ENCODE results near the gene ORC6.

The ORC6 gene

GRCh38 chr16:46690281-46691178, 1.1 kb downstream of the ORC6 start:
- H3K27me3 ChIP-seq (ENCODE audit: insufficient read depth, low read length, poor library complexity) = no peaks in the 10 kb centered on the region
- peak overlapping the region; percentile 93 for H3K9ac ChIP-seq (ENCODE audit: low read depth, low read length)
- peaks cover 73% of the 10 kb centered on the region for H3K79me2 ChIP-seq (ENCODE audit: insufficient read depth, low read length)
- H2AFZ ChIP-seq (ENCODE audit: low read depth, low read length) = peak overlapping the region; percentile 79
- peaks cover 43% of the 10 kb centered on the region for H3K4me1 ChIP-seq (ENCODE audit: insufficient read depth, low read length)
- peaks cover 49% of the 10 kb centered on the region for H4K20me1 ChIP-seq (ENCODE audit: insufficient read depth, low read length)
- ATAC-seq (ENCODE audit: insufficient read depth, low read depth) (no peak), DNase-seq (no peak)
- H3K27ac ChIP-seq (ENCODE audit: low read length) = peak overlapping the region; percentile 84
- peak overlapping the region; percentile 60 to 98 for H3K4me3 ChIP-seq (ENCODE audit: low read depth in 1 of 2, low read length in 2 of 2)
- no peak for TF ChIP-seq EZH2 (IDR thresholded peaks at IDR 0.05; ENCODE audit: borderline replicate concordance, low read depth, low read length, severe bottlenecking)
- TF ChIP-seq, protein P1, sequence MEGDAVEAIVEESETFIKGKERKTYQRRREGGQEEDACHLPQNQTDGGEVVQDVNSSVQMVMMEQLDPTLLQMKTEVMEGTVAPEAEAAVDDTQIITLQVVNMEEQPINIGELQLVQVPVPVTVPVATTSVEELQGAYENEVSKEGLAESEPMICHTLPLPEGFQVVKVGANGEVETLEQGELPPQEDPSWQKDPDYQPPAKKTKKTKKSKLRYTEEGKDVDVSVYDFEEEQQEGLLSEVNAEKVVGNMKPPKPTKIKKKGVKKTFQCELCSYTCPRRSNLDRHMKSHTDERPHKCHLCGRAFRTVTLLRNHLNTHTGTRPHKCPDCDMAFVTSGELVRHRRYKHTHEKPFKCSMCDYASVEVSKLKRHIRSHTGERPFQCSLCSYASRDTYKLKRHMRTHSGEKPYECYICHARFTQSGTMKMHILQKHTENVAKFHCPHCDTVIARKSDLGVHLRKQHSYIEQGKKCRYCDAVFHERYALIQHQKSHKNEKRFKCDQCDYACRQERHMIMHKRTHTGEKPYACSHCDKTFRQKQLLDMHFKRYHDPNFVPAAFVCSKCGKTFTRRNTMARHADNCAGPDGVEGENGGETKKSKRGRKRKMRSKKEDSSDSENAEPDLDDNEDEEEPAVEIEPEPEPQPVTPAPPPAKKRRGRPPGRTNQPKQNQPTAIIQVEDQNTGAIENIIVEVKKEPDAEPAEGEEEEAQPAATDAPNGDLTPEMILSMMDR (IDR thresholded peaks at IDR 0.05; ENCODE audit: borderline replicate concordance, extremely low read depth, low read length, poor library complexity, severe bottlenecking) = no peak
- peaks cover 46% of the 10 kb centered on the region for H3K36me3 ChIP-seq (ENCODE audit: insufficient read depth, low read length)
- H3K4me2 ChIP-seq (ENCODE audit: insufficient read depth, low read length) = peak overlapping the region; percentile 89
- H3K9me3 ChIP-seq (ENCODE audit: insufficient read depth, low read length, severe bottlenecking) = no peaks in the 10 kb centered on the region

DNA sequence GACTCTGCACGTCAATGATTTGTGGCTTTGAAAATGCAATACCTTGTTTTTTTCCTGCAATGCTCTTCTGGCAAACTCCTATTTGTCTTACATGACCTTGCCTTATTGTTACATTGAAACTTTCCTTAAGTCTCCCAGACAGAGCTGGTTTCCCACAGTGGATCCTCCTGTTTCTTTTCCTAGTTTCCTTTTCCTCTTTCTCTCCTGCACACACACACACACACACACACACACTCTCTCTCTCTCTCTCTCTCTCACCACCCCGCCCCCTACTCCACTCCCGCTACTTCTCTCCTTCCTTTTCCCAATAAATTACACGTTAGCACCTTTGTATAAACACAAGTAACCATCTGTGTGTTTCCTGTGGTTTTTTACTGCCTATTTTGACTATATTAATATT, 2.3 kb downstream of the ORC6 start:
- peaks cover 43% of the 10 kb centered on the region for H4K20me1 ChIP-seq (ENCODE audit: insufficient read depth, low read length)
- DNase-seq (no peak), ATAC-seq (ENCODE audit: insufficient read depth, low read depth) (no peak)
- no peak overlapping the region for H2AFZ ChIP-seq (ENCODE audit: low read depth, low read length)
- peak overlapping the region; percentile 89 for H3K4me2 ChIP-seq (ENCODE audit: insufficient read depth, low read length)
- peak overlapping the region in 1 of 2 experiments; percentile 98; a peak in 3 of 4 replicates for H3K4me3 ChIP-seq (ENCODE audit: low read depth in 1 of 2, low read length in 2 of 2)
- no peaks in the 10 kb centered on the region for H3K27me3 ChIP-seq (ENCODE audit: insufficient read depth, low read length, poor library complexity)
- no peak for TF ChIP-seq EZH2 (IDR thresholded peaks at IDR 0.05; ENCODE audit: borderline replicate concordance, low read depth, low read length, severe bottlenecking)
- TF ChIP-seq, protein P1 (IDR thresholded peaks at IDR 0.05; ENCODE audit: borderline replicate concordance, extremely low read depth, low read length, poor library complexity, severe bottlenecking) = no peak
- H3K27ac ChIP-seq (ENCODE audit: low read length) = no peak overlapping the region
- no peaks in the 10 kb centered on the region for H3K9me3 ChIP-seq (ENCODE audit: insufficient read depth, low read length, severe bottlenecking)
- peak overlapping the region; percentile 93 for H3K9ac ChIP-seq (ENCODE audit: low read depth, low read length)
- peaks cover 58% of the 10 kb centered on the region for H3K36me3 ChIP-seq (ENCODE audit: insufficient read depth, low read length)
- H3K79me2 ChIP-seq (ENCODE audit: insufficient read depth, low read length) = peaks cover 61% of the 10 kb centered on the region
- H3K4me1 ChIP-seq (ENCODE audit: insufficient read depth, low read length) = peaks cover 34% of the 10 kb centered on the region

DNA sequence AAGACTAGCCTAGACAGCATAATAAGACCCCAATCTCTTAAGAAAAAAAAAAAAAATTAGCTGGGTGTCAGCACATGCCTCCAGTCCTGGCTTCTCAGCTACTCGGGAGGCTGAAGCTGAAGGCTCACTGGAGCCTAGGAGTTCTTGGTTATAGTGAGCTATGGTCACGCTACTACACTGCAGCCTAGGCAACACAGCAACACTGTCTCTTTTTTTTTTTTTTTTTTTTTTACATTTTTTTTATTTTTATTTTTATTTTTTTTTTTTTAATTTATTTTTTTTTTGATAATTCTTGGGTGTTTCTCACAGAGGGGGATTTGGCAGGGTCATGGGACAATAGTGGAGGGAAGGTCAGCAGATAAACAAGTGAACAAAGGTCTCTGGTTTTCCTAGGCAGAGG, 4.1 kb downstream of the ORC6 start:
- H3K79me2 ChIP-seq (ENCODE audit: insufficient read depth, low read length) = peaks cover 42% of the 10 kb centered on the region

More for the DNA sequence above, 4.1 kb downstream of the ORC6 start:
- Histone ChIP-seq H3K36me3 (ENCODE audit: insufficient read depth, low read length) (peaks cover 77% of the 10 kb centered on the region), H3K9me3 (ENCODE audit: insufficient read depth, low read length, severe bottlenecking) (no peaks in the 10 kb centered on the region), H3K4me3 (ENCODE audit: low read depth in 1 of 2, low read length in 2 of 2) (no peak overlapping the region), H3K27me3 (ENCODE audit: insufficient read depth, low read length, poor library complexity) (no peaks in the 10 kb centered on the region), H3K9ac (ENCODE audit: low read depth, low read length) (no peak overlapping the region), H2AFZ (ENCODE audit: low read depth, low read length) (no peak overlapping the region), H3K27ac (ENCODE audit: low read length) (no peak overlapping the region), H3K4me2 (ENCODE audit: insufficient read depth, low read length) (no peak overlapping the region), H4K20me1 (ENCODE audit: insufficient read depth, low read length) (peaks cover 25% of the 10 kb centered on the region), H3K4me1 (ENCODE audit: insufficient read depth, low read length) (peaks cover 20% of the 10 kb centered on the region)
- no peak for ATAC-seq (ENCODE audit: insufficient read depth, low read depth)
- DNase-seq = no peak
- no peak for TF ChIP-seq EZH2 (IDR thresholded peaks at IDR 0.05; ENCODE audit: borderline replicate concordance, low read depth, low read length, severe bottlenecking)
- TF ChIP-seq, protein P1 (IDR thresholded peaks at IDR 0.05; ENCODE audit: borderline replicate concordance, extremely low read depth, low read length, poor library complexity, severe bottlenecking) = no peak
